Thyroid gland (tissue), 4 donors: Measurements from ENCODE around the gene SNX9.

Experiments
- POLR2A ChIP-seq, 2 donors: fragments of 450-650 bp; IDR thresholded peaks; one replicate each; pipeline ENCODE4 v1.6.1; 2017; ENCODE audit warnings: antibody characterized with exemption in 2 of 2, mild to moderate bottlenecking in 2 of 2, moderate library complexity in 1 of 2
- TF ChIP-seq, protein P1 (sequence below), 6 experiments: fragments of 200-600 bp in 3 of 6; fragments of 450-650 bp in 3 of 6; sonication (generic) in 3 of 6; IDR thresholded peaks; one replicate each; pipeline ENCODE4 v1.5.1; 2016 to 2019; ENCODE audit warnings: antibody characterized with exemption in 6 of 6, mild to moderate bottlenecking in 2 of 6, inconsistent platforms in 1 of 6, moderate library complexity in 1 of 6

DNA sequence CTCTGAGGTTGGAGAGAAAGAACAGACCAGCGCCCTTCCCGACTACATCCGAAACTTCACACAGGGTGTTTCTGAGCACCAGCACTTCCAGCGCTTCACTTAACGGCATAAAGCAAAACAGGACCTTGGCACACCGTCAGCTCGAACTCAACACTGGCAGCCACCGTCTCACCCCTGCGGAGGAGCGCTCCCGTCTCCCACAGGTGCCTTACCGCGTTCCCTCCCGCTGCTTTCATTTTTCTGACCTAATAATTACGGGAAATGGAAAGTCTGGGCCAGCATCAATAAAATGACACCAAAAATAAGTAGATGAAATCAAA is 120.9 kb downstream of the SNX9 start:
- TF ChIP-seq, protein P1, sequence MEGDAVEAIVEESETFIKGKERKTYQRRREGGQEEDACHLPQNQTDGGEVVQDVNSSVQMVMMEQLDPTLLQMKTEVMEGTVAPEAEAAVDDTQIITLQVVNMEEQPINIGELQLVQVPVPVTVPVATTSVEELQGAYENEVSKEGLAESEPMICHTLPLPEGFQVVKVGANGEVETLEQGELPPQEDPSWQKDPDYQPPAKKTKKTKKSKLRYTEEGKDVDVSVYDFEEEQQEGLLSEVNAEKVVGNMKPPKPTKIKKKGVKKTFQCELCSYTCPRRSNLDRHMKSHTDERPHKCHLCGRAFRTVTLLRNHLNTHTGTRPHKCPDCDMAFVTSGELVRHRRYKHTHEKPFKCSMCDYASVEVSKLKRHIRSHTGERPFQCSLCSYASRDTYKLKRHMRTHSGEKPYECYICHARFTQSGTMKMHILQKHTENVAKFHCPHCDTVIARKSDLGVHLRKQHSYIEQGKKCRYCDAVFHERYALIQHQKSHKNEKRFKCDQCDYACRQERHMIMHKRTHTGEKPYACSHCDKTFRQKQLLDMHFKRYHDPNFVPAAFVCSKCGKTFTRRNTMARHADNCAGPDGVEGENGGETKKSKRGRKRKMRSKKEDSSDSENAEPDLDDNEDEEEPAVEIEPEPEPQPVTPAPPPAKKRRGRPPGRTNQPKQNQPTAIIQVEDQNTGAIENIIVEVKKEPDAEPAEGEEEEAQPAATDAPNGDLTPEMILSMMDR (IDR thresholded peaks at IDR 0.05), result no peak
- TF ChIP-seq POLR2A (IDR thresholded peaks at IDR 0.05), result no peak
